Activated T-cell treated with anti-CD3 and anti-CD28 coated beads, Interleukin-2, amount 50 U/mL, for 24 hours (primary cell): Measurements from ENCODE around the gene SCNN1A.

Experiments used
- DNase-seq: peaks from one replicate; pipeline ENCODE4 v3.0.0-alpha.2; 2020
- H3K27ac Mint-ChIP-seq: 2 replicates; pipeline ENCODE4 v1.8.0; 2020; ENCODE audit warnings: mild to moderate bottlenecking, mixed read lengths
- H3K27me3 Mint-ChIP-seq: 2 replicates; pipeline ENCODE4 v1.8.0; 2020; ENCODE audit warnings: mixed read lengths
- H3K36me3 Mint-ChIP-seq: 2 replicates; pipeline ENCODE4 v1.8.0; 2020; ENCODE audit warnings: low read depth, mixed read lengths
- H3K4me1 Mint-ChIP-seq: 2 replicates; pipeline ENCODE4 v1.8.0; 2020; ENCODE audit warnings: low read depth, mixed read lengths
- H3K4me3 Mint-ChIP-seq: 2 replicates; pipeline ENCODE4 v1.8.0; 2020; ENCODE audit warnings: mild to moderate bottlenecking, moderate library complexity, mixed read lengths
- H3K9me3 Mint-ChIP-seq: 2 replicates; pipeline ENCODE4 v1.8.0; 2020; ENCODE audit warnings: mixed read lengths

Gene SCNN1A

DNA sequence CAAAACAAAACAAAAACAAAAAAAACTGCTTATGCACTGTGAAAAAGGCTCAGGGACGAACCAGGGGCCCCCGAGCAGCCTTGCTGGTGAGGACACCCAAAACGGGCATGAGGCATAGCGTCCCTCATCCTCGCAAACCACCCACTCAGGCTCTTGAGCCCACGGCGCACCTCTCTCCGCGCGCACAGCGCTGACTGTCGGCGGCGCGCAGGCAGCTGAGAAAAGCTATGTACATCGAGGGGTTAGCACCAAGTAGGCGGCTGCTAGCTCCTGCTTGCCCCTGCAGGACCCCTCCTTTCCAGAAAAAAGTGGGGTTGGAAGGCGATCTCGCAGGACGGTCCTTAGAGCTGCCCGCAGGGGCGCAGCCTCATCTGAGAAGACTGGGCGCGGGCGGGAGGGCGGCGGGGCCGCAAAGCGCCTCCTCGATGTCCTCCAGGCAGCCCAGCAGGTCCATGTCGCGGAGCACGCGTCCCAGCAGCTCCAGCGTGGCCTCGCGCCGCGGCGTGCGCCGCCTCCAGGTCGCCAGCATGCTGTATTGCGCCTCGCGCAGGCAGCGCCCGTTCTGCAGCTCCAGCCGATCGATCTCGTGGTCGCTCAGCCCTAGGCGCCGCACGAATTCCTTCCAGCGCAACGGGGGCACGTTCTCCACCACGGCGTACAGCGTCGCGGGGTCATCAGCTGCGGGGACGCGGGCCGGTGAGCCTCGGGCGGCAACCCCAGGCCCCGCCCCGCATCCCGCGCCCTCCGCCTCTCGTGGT lies 46.2 kb downstream of the SCNN1A start:
- H3K36me3 Mint-ChIP-seq = peaks cover 71% of the 10 kb centered on the region
- H3K4me3 Mint-ChIP-seq = no peak overlapping the region
- H3K4me1 Mint-ChIP-seq = peaks cover 29% of the 10 kb centered on the region

DNA sequence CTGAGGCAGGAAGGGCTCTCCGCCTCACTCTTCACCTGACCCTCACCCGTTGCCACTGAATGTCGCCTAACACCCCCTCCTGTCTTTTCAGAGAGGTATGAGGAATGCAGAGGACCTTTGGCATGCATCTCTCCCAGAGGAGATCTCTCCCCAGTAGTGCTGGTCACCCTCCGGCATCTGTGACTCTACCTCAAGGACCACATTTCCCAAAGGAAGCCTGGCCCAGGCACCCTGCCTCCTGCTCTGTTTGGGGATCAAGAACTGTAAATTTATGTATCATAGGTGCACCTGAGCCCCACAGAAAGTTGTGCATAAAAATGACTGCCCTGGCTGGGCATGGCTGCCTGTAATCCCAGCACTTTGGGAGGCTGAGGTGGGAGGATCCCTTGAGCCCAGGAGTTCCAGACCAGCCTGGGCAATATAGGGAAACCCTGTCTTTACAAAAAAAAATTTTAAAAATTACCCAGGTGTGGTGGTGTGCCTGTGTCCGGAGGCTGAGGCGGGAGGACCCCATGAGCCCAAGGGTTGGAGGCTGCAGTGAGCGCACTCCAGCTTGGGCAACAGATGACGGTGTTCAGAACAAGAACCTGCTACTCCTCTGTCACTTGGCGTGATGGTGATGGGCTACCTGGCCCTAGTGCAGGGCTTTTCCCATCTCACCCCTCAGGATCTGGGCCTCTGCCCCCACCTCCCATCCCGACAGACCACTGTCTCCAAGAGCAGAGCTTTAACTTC lies 47.2 kb downstream of the SCNN1A start:
- H3K36me3 Mint-ChIP-seq = peaks cover 62% of the 10 kb centered on the region
- no peak for DNase-seq
- no peak overlapping the region for H3K4me3 Mint-ChIP-seq
- no peaks in the 10 kb centered on the region for H3K9me3 Mint-ChIP-seq
- H3K4me1 Mint-ChIP-seq = peaks cover 37% of the 10 kb centered on the region
- no peaks in the 10 kb centered on the region for H3K27me3 Mint-ChIP-seq
- H3K27ac Mint-ChIP-seq = peak overlapping the region; percentile 18

More for the DNA sequence above, 46.2 kb downstream of the SCNN1A start:
- DNase-seq = no peak
- H3K27ac Mint-ChIP-seq = no peak overlapping the region
- no peaks in the 10 kb centered on the region for H3K9me3 Mint-ChIP-seq
- H3K27me3 Mint-ChIP-seq = no peaks in the 10 kb centered on the region

DNA sequence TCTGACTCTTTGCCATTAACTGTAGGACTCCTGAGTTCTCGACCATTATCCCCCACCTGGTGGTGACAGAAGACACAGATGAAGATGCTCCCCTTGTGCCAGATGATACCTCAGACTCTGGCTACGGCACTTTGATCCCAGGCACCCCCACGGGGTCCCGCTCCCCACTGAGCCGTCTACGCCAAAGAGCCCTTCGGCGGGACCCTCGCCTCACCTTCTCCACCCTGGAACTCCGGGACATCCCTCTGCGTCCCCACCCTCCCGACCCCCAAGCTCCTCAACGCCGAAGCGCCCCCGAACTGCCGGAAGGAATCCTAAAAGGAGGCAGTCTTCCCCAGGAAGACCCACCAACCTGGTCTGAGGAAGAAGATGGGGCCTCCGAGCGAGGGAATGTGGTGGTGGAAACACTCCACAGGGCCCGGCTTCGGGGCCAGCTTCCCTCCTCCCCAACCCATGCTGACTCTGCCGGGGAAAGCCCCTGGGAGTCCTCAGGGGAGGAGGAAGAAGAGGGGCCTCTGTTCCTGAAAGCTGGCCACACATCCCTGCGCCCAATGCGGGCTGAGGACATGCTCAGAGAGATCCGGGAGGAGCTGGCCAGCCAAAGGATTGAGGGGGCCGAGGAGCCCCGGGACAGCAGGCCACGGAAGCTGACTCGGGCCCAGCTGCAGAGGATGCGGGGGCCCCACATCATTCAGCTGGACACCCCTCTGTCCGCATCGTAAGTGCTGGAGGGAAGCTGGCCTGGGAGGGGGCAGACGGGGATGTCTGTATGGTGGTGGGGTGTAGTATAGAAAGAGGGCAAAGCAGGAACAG lies 47.9 kb downstream of the SCNN1A start:
- no peak for DNase-seq
- no peak overlapping the region for H3K4me3 Mint-ChIP-seq
- H3K4me1 Mint-ChIP-seq = peaks cover 43% of the 10 kb centered on the region
- peak overlapping the region; percentile 6 for H3K27ac Mint-ChIP-seq
- H3K36me3 Mint-ChIP-seq = peaks cover 54% of the 10 kb centered on the region
- H3K9me3 Mint-ChIP-seq = no peaks in the 10 kb centered on the region
- H3K27me3 Mint-ChIP-seq = no peaks in the 10 kb centered on the region

DNA sequence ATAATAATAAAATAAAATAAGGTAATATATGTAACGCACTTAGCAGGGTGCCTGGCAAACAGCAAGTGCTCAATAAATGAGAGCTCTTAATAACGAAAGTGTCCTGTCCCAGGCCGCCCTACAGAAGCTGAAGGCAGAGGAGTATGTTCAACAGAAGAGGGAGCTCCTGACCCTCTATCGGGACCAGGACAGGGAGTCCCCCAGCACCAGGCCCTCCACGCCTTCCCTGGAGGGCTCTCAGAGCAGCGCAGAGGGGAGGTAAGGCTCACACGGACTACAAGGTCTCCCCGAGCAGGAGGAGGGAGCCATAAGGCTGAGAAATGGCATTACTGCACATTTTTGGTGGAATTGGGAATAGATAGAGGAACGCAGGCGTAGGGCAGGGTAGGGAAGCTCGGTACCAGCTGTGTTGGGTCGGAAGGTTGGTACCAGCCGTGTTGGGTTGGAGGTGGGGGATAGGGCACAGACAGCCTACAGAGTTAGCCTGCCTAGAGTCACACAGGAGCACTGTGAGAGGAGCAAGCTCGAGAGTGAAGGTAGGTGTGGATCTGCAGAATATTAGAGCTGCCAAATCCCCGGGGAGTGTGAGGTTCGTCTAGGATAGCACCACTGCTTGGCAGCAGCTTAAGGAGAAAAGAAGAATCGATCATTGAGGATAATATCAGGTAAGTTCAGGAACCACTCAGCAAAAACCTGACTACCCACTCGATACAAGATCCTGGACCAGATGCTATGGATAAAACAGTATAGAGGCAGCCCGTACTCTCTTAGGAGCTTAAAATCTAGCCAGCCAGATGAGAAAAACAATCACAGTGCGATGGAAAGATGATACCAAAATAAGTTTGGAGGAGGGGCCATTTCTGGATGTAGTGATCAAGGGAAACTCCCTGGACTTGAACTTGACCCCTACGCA lies 48.8 kb downstream of the SCNN1A start:
- DNase-seq = no peak
- peaks cover 49% of the 10 kb centered on the region for H3K4me1 Mint-ChIP-seq
- H3K9me3 Mint-ChIP-seq = no peaks in the 10 kb centered on the region

DNA sequence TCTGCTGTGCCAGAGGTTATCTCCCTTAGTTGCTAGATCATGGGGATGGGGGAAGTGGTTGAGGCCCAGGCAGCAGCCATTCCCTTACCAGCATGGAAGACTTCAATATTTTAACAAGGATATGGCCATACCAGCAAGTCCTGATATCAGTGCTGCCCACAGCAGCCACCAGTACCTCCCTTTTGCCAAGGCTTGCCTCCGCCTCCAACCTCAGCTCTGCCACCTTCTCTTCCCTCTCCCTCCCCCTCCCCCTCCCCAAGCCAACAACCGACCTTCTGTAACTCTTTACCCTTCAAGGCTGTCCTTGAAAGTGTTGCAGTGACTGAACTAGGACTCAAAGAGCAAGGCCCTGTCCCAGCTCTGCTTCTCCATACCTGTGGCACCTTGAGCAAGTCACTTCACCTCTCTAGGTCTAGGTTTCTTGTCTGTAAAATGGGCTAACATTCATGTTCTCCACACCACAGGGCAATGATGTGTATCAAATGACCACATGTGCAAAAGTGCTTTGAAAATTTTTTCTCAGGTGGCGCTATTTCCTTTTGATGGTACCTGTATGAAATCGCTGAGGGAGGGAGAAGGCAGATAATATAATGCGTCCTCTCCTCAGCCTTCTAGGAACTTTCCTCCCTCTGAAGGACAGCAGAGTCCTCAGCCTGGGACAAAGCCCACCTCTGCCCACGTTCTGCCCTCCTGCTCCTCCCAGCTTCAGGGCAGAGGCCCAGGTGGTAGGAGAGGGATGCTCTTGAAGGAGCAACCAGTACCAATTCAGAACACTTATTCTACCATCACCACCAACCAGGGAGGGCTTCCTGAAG lies 50.2 kb downstream of the SCNN1A start:
- Mint-ChIP-seq H3K9me3 (no peaks in the 10 kb centered on the region), H3K4me3 (no peak overlapping the region), H3K27ac (peak overlapping the region; percentile 80), H3K27me3 (no peaks in the 10 kb centered on the region), H3K4me1 (peaks cover 45% of the 10 kb centered on the region), H3K36me3 (peaks cover 31% of the 10 kb centered on the region)
- no peak for DNase-seq

More for the DNA sequence above, 48.8 kb downstream of the SCNN1A start:
- H3K27me3 Mint-ChIP-seq = no peaks in the 10 kb centered on the region
- no peak overlapping the region for H3K4me3 Mint-ChIP-seq
- H3K27ac Mint-ChIP-seq = peak overlapping the region; percentile 60
- peaks cover 46% of the 10 kb centered on the region for H3K36me3 Mint-ChIP-seq

DNA sequence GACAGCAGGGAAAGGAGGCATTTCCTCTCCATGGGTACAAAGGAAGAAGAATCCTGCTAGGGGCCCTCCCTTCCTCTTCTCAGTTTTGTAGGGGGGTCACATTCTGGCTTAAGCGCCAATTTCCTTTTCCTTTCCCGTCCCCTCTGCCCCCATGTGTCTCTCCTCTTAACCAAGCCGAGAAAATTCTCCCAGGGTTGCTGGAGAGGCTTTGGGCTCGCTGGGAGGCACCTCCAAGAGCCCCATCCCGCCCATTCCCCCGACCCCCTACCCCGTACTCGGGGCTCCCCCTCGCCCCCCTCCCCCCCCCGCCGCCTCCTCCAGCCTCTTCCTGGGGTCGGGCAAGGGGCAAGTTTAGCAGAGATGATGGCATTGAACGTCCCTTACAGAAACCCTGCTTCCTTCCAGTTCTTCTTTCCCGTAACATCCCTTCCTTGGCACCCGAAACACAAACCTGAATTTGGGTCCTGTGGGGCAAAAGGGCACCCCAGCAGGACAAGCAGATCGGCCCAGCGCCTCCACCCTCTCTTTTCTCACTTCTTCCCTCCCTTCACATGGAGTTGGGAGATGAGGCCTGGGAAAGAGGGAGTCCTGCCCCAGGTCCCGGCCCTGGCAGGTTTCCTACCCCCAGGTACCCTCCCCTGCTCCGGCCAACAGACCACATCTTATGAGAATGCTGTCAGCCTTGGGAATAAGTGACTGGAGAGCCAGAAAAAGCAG lies 51.2 kb downstream of the SCNN1A start:
- no peak for DNase-seq
- peak overlapping the region; percentile 52 for H3K4me3 Mint-ChIP-seq
- peaks cover 45% of the 10 kb centered on the region for H3K4me1 Mint-ChIP-seq
- no peaks in the 10 kb centered on the region for H3K9me3 Mint-ChIP-seq
- H3K27me3 Mint-ChIP-seq = no peaks in the 10 kb centered on the region
- H3K36me3 Mint-ChIP-seq = peaks cover 26% of the 10 kb centered on the region
- peak overlapping the region; percentile 84 for H3K27ac Mint-ChIP-seq

DNA sequence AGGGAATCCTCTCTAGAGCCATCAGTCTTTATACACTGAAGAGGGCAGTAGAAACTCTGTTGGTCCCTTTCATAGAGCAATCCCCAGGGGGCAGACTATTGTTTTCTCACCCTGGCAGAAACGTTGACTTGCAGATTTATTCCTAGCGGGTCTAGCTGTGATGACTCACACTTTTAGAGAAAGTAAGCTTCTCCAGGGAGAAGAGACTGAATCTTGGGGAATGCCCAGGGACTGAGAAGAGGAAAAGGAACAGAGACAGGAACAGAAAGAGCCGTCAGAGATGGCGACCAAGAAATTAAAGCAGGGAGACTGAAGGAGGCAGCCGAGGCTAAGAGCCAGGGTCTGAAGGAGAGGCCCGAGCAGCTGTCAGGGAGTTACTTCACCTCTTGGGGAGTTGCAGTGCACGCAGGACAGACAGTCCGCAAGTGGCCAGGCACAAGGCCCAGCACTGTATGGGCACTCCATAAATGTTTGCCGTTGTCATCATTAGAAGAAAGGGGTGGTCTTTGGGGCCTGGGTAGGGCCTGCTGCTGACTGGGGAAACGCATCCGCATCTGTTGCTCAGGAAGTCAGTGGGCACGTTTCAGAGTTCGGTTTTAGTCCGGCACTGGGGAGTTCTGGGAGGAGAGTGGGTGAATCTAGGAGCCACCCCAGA lies 51.9 kb downstream of the SCNN1A start:
- H3K27ac Mint-ChIP-seq = peak overlapping the region; percentile 84
- peak overlapping the region; percentile 52 for H3K4me3 Mint-ChIP-seq
- no peaks in the 10 kb centered on the region for H3K9me3 Mint-ChIP-seq
- DNase-seq = peak; percentile 67
- H3K36me3 Mint-ChIP-seq = peaks cover 20% of the 10 kb centered on the region
- peaks cover 49% of the 10 kb centered on the region for H3K4me1 Mint-ChIP-seq
- no peaks in the 10 kb centered on the region for H3K27me3 Mint-ChIP-seq

DNA sequence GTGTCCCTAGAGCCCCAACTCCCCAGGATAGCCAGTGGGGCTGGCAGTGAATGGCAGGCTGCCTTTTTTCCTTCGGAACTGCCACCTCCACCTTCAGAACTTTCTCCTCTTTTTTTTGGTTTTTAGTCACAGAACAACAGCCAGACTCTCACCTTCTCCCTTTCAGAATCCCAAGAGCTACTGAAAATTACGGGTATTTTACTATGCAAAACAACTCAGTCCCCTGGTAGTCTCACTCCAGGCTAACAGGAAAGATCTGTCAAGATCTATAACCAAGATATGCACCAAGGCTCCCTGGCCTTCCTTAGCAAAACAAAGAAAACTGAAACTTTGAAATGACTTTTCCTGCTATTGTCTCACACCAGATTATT lies 52.4 kb downstream of the SCNN1A start:
- H3K9me3 Mint-ChIP-seq = no peaks in the 10 kb centered on the region
- DNase-seq = no peak
- no peaks in the 10 kb centered on the region for H3K27me3 Mint-ChIP-seq
- H3K27ac Mint-ChIP-seq = peak overlapping the region; percentile 84
- H3K4me3 Mint-ChIP-seq = no peak overlapping the region
- H3K4me1 Mint-ChIP-seq = peaks cover 54% of the 10 kb centered on the region
- peaks cover 14% of the 10 kb centered on the region for H3K36me3 Mint-ChIP-seq

DNA sequence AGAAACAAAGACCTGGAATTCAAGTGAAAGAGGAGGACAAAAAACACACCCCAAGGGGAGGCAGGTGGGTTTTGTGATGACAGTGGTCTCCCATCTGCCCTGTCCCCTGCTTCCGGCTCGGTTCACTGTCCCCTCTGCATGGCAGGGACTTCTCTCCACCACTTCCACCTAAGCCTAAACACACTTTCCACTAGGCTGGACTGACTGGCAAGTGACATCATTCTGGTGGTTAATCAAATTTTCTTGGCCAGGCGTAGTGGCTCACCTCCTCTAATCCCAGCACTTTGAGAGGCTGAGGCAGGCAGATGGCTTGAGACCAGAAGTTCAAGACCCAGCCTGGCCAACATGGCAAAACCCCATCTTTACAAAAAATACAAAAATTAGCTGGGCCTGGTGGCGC lies 53.0 kb downstream of the SCNN1A start:
- H3K36me3 Mint-ChIP-seq = peaks cover 9% of the 10 kb centered on the region
- peaks cover 59% of the 10 kb centered on the region for H3K4me1 Mint-ChIP-seq
- peak overlapping the region; percentile 41 for H3K27ac Mint-ChIP-seq
- H3K27me3 Mint-ChIP-seq = no peaks in the 10 kb centered on the region
- H3K4me3 Mint-ChIP-seq = no peak overlapping the region
- no peaks in the 10 kb centered on the region for H3K9me3 Mint-ChIP-seq
- DNase-seq = no peak

DNA sequence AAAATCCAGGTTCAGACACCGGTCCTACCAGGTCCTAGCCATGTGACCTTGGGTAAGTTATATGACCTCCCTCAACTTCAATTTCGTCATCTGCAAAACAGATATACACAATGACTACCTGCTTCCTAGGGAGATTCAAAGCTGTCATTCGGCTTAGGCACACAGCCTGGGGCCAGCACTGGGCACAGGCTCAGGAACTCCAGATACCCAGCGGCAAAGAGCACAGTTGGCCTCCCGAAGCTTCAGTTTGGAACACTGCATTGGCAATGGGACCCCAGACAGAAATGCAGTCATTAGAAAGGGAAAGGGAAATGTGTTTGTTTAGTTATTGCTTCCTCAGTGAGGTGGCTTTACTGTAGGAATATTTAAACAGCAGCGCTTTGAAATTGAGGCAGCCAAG lies 53.5 kb downstream of the SCNN1A start:
- no peak overlapping the region for H3K27ac Mint-ChIP-seq

DNA sequence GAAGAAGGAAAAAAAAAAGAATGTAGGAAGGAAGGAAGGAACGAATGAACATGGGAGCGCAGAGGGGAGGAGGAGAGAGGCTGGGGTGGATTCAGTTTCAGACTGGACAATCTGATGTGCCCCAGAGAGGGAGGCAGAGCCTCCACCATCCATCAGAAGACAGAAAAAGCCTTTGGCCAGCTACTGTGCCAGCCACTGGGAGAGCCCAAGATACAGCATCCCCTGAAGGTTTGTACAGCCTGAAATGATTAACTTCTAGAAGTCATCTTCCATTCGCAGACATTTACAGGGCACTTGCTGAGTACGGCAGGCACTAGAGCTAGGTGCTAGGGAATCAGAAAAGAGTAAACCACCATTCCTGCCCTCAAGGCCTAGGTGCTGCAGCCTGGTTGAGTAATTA lies 55.9 kb downstream of the SCNN1A start:
- no peaks in the 10 kb centered on the region for H3K36me3 Mint-ChIP-seq
- H3K27ac Mint-ChIP-seq = no peak overlapping the region
- H3K27me3 Mint-ChIP-seq = no peaks in the 10 kb centered on the region
- H3K4me1 Mint-ChIP-seq = peaks cover 38% of the 10 kb centered on the region
- no peak overlapping the region for H3K4me3 Mint-ChIP-seq
- no peak for DNase-seq
- H3K9me3 Mint-ChIP-seq = no peaks in the 10 kb centered on the region

More for the DNA sequence above, 53.5 kb downstream of the SCNN1A start:
- no peaks in the 10 kb centered on the region for H3K9me3 Mint-ChIP-seq
- H3K27me3 Mint-ChIP-seq = no peaks in the 10 kb centered on the region
- peaks cover 57% of the 10 kb centered on the region for H3K4me1 Mint-ChIP-seq
- no peak overlapping the region for H3K4me3 Mint-ChIP-seq
- no peak for DNase-seq
- H3K36me3 Mint-ChIP-seq = peaks cover 6% of the 10 kb centered on the region

DNA sequence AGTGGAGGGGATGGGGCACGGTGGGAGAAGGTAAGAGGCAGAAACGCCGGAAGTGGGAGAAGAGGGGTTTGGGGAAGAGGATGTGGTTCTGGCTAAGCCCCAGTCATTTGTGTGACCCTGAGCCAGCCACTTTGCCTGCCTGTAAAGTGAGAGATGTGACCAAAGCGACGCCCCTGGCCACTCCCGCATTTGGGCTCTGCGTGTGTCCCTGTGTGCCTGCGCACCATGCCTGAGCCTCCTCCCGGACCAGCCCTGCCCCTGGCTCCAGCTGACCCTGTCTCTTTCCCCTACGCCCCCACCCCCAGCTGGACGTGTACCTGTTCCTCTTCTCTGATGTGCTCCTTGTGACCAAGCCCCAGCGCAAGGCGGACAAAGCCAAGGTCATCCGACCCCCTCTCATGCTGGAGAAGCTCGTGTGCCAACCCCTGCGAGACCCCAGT lies 56.9 kb downstream of the SCNN1A start:
- Mint-ChIP-seq H3K4me3 (no peak overlapping the region), H3K9me3 (no peaks in the 10 kb centered on the region), H3K4me1 (peaks cover 29% of the 10 kb centered on the region), H3K27me3 (no peaks in the 10 kb centered on the region), H3K27ac (no peak overlapping the region), H3K36me3 (no peaks in the 10 kb centered on the region)
- no peak for DNase-seq
